ENCODE measurements around the gene FAM171A2.
"Not testable (repeated sequence)": the region's sequence is repeated elsewhere in the genome, so short reads cannot be mapped to it uniquely, and the experiment has no call there.

The FAM171A2 gene

DNA sequence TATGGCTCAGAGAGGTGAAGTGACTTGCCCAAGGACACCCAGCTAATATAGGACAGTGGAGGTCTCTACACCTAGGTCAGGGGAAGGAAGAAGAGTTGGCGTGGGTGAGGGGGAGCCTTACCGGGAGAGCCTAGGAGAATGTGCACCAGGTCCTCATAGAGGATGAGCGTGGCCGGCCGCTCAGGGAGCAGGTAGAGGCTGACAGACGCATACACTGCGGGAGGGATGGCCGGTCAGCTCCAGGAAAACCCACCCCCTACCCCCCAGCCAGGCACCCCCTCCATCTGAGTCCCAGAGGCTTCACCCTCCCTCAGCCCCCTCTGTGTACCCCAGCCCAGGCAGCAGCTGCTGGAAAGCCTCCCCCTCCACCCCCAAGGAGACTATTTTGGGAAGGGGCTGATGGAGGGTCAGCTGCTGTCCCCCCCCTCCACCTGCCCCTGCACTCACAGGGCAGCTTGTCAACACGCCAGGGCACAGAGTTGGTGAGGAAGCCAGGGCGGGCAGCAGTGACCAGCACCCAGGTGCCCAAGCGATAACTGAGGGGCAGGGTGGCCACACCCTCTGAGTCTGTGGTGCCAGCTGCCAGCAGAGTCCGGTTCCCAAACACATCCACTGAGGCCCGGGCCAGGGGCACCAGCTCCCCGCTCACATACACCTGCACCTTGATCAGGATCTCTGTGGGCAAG, 4.1 kb downstream of the FAM171A2 start:
- no peak for DNase-seq

DNA sequence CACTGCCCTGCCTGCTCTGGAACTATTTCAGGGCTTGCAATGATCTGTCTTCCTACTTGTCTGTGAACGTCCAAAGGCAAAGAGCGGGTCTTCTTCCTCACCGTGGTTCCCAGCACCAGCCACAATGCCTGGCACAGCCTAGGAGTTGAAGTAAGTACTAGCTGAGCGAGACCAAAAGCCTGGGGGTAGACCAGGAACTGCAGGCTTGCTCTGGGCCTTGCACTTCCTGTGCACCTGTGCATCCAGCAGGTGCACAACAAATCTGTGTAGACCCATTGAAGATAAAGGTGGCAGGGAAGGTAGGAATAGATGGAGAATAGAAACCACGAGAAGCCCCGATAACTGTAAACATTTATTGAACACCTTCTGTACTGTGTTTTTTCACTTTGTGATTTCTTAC, 4.6 kb downstream of the FAM171A2 start:
- no peak for DNase-seq

DNA sequence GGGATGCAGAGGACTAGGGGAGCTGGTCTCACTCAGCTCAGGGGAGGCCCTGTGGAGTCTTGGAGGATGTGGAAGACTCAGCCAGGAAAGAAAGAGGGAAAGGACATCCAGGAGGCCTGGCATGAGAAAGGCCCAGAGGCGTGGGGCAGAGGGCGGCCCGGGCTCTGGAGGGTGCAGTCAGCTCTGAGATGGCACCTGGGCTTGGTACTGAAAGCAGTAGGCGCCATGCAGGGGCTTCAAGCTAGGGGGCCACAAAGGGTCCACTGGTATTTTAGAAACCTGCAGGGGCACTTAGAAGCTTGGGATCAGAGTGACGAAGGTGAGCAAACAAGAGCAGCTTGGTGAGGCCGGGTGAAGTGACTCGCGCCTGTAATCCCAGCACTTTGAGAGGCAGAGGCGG, 5.6 kb downstream of the FAM171A2 start:
- no peak for DNase-seq

DNA sequence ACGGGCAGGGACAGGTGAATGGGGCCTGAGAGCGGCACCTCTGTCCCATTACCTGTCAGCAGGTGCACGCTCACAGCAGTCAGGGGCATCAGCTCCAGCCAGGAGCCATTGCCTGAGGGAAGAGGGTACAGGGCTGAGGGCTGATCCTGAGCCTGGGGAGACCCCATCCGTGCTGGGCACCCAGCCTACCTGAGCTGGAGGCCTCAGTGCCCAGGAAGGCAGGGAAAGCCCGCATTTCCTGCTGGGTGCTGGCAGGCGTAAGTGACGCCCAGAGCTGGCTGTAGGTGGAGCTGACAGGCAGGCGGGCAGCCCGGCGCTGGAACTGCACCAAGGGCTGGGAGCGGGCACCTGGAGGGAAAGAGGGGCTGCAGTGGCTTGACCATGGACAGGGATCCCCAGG, 7.4 kb downstream of the FAM171A2 start:
- DNase-seq = no peak

DNA sequence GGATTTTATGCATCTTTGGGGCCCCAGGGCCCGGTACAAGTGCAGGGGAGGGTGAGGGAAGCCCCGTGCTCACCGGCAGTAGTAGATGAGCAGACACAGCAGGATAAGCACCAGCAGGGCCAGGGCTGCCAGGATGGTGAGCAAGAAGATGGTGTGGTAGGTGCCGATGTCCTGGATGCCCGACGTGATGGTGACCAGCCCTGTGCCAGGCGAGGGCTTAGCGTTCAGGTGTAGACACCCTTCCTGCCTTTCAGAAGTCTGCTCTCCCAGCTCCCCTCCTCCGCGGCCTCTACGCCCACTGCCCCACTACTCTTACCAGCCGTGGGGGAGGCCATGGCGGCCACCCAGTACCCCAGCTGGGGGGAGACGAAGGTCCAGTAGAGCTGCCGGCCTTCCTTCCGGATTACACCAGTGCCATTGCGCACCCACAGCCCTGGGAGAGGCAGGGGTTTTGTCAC, 8.0 kb downstream of the FAM171A2 start:
- DNase-seq = no peak

DNA sequence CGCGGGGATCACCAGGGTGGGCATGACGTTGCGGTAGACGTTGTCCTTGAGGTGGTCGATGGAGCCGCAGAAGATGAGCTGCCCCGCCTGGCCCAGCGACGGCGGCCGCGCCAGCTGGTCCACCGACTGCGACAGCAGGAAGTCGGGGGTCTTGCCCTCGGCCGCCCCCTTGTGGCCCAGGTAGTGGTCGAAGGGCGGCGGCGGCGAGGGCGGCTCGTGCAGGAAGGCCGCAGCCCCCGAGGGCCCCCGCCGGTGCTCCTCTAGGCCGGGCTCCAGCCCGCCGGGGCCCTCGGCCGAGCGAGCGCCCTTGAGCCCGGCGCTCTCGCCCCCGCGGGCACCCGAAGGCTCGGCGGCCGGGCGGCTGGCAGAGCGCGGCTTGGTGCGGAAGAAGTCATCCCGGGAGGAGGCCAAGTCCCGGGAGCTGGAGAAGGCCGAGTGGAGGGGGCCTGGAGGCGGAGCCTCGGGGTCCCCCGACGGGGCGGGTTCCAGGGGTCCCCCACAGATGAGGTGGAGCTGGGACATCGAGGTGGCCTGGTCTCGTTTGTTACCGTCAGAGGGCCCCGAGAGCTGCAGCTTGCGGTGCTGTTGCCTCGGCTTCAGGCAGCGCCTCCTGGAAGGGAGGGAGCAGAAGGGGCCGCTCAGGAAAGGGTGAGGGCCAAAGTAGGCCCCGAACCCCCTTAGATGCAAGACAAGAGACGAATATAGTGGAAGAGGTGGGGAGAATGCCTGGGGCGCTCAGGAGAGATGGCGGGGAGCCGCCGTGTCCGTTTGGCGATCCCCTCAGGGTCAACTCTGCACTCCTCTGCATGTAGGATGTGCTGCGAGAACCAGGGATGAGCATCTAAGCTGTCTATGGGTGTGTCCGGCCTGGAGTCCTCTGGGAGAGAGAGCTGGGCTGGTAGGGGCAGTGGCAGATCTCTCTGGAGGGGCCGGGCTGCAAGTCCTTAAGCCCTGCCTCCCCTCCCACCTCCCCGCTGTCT, 8.8 kb downstream of the FAM171A2 start:
- no peak for DNase-seq

DNA sequence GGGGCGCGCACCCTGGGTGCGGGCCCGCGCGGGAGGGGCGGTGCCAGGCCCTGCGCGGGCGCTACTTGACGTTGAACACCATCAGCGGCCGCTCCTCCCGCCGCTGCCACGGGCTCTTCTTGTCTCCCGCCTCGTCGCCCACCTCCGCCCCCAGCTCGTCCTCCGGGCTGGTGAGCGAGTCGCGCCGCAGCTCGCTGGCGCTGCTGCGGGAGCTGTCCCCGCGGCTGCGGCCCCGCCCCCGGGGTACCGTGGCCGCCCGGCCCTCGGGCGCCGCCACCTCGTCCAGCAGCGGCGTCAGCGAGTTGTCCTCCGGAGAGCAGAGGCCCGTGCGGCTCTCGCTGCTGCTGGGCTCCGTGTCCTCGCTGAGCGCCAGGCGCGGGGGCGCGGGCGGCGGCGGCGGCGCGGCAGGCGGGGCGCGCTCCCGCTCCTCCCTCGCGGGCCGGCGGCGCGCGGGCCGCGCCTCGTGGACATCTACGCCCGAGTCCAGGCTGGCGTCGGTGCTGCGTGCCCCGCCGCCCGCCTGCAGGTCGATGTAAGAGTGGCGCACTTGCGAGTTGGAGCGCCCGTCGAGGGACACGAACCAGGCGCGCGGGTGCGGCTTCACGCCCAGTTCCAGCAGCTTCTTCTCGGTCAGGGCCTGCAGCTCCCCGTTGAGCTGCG, 9.9 kb downstream of the FAM171A2 start:
- no peak for DNase-seq

DNA sequence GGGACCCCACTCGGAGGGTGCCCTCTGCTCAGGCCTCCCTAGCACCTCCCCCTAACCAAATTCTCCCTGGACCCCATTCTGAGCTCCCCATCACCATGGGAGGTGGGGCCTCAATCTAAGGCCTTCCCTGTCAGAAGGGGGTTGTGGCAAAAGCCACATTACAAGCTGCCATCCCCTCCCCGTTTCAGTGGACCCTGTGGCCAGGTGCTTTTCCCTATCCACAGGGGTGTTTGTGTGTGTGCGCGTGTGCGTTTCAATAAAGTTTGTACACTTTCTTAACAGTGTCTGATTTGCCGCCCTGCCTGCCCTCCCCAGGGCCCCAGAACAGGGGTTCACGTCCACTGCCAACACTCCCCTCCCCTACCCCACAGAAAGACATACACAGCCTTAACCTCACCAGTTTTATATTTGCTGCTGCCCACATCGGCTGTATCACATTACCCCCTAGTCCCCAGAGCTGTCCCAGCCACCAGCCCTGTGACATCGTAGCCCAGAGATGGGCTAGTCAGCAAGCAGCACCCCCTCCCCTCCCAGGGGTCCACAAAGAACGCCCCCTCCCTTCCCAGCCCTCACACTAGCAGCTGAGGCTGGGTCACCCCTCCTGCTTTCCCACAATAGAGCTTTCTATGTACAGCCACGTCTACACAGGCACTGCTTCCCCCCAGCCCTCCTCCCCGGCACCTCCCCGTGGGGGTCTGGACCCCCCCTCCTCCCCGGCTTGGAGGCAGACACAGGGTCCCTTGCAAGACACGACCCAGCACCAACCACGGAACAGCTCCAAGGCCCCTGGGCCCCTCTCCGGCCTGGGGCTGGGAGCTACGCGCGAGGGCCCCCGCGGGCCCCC, 10.6 kb downstream of the FAM171A2 start:
- no peak for DNase-seq

DNA sequence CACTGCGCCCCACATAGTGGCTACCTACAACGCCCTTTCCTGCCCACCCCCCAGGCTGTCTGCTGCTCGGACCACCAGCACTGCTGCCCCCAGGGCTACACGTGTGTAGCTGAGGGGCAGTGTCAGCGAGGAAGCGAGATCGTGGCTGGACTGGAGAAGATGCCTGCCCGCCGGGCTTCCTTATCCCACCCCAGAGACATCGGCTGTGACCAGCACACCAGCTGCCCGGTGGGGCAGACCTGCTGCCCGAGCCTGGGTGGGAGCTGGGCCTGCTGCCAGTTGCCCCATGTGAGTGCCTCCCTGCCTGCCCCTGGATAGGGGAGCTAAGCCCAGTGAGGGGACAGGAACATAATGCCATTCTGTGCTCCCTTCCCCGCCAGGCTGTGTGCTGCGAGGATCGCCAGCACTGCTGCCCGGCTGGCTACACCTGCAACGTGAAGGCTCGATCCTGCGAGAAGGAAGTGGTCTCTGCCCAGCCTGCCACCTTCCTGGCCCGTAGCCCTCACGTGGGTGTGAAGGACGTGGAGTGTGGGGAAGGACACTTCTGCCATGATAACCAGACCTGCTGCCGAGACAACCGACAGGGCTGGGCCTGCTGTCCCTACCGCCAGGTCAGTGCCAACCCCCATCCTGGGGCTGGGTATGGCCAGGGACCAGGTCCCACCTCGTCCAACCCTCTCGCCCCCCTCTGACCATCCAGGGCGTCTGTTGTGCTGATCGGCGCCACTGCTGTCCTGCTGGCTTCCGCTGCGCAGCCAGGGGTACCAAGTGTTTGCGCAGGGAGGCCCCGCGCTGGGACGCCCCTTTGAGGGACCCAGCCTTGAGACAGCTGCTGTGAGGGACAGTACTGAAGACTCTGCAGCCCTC, 11.5 kb downstream of the FAM171A2 start:
- DNase-seq = no peak

DNA sequence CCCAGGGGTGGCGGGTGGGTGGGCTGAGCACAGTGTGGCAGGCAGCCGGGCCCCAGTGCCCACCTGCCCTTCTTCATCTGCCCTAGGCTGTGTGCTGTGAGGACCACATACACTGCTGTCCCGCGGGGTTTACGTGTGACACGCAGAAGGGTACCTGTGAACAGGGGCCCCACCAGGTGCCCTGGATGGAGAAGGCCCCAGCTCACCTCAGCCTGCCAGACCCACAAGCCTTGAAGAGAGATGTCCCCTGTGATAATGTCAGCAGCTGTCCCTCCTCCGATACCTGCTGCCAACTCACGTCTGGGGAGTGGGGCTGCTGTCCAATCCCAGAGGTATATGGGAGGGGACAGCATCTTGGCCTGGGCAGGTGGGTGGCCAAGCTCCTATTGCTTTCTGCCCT, 12.2 kb downstream of the FAM171A2 start:
- no peak for DNase-seq

DNA sequence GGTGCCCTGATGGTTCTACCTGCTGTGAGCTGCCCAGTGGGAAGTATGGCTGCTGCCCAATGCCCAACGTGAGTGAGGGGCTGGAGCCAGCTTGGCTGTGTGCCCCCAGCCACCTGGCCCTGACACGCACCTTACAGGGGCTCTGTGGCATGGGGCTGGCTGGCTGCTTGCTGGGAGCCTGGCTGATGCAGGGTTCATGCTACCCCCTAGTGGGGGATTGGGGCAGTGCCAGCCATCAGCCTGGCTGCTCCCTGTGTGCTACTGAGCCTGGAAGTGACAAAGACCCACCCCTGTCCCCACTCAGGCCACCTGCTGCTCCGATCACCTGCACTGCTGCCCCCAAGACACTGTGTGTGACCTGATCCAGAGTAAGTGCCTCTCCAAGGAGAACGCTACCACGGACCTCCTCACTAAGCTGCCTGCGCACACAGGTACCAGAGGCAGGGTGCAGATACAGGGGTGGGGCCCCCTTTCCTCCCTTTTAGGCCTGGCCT, 12.9 kb downstream of the FAM171A2 start:
- peak; percentile 27 for DNase-seq

DNA sequence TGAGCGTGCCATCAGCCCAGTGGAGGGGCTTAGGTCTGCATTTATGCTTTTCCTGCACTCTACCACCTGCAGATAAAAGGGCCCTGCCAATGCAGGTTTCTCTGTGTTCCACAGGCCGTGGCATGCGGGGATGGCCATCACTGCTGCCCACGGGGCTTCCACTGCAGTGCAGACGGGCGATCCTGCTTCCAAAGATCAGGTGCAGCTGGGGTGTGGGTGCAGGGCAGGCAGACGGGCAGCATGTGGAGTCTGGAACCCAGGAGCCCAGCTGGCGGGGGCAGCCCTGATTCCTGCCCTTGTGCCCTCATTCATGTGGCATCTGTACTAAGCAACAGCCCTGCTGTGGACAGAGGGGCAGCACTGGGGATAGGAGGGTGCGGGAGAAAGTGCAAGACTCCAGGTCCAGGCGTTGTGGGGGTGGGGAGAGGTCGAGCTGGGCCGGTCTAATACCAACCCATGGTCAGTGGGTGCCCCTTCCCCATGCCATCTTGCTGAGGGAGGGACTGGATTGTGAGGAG, 14.0 kb downstream of the FAM171A2 start:
- no peak for DNase-seq

DNA sequence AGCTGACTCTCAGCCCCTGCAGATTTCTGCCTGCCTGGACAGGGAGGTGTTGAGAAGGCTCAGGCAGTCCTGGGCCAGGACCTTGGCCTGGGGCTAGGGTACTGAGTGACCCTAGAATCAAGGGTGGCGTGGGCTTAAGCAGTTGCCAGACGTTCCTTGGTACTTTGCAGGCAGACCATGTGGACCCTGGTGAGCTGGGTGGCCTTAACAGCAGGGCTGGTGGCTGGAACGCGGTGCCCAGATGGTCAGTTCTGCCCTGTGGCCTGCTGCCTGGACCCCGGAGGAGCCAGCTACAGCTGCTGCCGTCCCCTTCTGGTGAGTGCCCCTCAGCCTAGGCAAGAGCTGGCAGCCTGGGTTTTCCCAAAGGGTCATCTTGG, 14.7 kb downstream of the FAM171A2 start:
- no peak for DNase-seq

DNA sequence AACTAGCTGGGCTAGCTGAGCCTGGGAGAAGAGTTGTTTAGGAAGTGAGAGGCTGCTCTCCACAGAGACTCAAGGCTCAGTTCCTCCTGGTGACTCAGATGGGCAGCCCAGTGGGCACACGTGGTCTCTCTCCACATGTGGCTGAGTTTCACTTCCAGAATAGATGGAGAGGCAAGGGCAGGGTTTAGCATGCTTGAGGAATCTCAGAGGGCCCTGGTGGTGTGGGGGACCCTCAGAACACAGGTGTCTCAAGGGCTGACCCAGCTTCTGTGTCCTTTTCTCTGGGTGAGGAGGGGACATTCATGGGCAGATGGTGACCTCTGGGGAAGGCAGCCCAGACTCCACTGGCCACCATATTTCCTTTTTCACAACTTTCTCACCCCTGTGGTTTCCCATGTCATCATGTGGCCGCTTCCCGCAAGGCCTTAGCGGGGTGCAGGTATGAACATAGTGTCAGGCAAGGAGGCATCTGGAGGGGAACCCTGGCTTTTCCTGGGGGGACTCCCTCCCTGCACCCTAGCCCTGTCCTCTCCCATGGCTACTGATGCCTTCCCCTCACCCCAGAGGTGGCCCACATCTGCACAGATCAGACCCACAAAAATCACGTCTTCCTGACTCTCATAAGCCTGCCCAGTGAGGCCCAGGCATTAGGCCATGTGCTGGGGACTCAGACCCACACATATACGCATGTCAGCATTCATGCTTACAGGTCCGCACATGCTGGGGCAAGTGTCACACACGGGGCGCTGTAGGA, 15.2 kb downstream of the FAM171A2 start:
- no peak for DNase-seq

DNA sequence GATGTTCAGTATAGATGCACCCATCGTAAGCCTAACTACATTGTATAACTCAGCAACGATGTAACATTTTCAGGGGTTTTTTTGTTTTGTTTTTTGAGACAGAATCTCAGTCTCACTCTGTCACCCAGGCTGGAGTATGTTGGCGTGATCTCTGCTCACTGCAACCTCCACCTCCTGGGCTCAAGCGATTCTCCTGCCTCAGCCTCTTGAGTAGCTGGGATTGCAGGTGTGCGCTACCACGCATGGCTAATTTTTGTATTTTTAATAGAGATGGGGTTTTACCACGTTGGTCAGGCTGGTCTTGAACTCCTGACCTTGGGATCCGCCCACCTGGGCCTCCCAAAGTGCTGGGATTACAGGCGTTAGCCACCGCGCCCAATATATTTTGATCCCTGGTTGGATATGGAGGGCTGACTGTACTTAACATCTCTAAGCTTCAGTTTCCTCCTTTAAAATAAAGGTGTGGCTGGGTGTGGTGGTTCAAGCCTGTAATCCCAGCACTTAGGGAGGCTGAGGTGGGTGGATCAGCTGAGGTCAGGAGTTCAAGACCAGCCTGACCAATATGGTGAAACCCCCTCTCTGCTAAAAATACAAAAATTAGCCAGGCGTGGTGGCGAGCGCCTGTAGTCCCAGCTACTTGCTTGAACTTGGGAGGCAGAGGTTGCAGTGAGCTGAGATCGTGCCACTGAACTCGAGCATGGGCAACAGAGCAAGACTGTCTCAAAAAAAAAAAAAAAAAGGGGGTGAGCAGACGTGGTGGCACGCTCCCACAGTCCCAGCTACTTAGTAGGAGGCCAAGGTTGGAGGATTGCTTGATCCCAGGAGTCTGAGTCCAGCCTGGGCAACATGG, 16.2 kb downstream of the FAM171A2 start:
- not testable (repeated sequence) for DNase-seq

DNA sequence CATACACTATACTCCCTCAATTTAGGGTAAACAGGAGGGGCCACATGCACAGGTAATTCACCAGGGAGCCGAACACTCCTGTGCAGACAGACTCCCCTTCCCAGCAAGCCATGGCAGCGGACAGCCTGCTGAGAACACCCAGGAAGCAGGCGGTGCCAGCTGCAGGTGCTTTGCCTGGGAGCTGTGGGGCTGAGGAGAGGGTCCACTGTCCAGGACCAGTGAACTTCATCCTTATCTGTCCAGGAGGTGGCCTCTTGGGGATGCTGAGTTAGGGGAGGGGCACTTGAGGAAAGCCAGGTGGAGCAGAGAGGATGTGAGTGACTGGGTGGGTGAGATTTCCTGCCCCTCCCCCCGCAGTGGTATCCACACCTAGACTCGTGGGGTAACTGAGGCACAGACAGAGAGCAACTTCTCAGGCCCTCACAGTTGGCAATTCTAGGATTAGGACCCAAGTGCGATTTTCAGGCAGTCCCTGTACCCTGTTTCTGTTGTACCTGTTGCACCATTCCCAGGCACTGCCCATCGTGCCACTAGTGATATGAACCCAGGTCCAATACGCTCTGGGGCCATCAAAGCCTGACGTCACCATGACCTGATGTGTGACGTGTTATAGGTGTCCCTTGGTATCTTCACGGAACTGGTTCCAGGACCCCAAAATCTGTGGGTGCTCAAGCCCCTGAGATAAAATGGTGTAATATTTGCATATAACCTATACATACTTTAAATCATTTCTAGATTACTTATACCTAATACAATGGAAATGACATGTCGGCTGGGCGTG, 17.4 kb downstream of the FAM171A2 start:
- DNase-seq = no peak

DNA sequence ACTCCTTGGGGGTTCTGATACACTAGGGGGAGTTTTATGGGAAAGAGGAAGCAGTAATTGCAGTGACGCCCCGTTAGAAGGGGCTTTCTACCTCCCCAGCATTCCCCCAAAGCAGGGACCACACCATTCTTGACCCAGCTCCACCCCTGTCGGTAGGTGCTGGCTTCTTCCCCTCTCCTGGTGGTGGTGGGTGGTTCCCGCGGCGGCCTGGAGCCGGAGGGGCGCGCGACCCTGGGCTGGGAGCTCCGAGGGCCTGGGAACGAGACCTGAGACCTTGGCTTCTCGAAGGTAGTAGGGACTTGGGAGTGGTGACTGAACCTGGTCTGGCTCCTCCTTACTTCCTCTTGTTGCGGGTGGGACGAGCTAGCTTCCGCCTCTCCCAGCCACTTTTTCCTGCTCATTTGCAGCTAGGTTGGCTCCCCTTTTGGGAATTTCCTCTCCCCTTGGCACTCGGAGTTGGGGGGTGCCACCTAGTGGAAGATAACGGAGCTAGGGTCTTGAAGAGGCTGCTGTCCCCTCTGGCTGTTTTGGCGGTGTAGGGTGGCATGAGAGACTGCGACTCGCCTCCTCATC, 18.1 kb downstream of the FAM171A2 start:
- peak; percentile 67 for DNase-seq

DNA sequence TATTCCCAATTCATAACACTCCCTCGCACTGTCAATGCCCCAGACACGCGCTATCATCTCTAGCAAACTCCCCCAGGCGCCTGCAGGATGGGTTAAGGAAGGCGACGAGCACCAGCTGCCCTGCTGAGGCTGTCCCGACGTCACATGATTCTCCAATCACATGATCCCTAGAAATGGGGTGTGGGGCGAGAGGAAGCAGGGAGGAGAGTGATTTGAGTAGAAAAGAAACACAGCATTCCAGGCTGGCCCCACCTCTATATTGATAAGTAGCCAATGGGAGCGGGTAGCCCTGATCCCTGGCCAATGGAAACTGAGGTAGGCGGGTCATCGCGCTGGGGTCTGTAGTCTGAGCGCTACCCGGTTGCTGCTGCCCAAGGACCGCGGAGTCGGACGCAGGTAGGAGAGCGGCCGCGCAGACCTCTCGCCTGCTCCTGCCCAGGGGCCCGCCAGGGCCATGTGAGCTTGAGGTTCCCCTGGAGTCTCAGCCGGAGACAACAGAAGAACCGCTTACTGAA, 18.7 kb downstream of the FAM171A2 start, which contains the start of gene GRN:
Gene GRN (plus strand): TSS at position 364 of the 515 bp plus-strand sequence. CDS start 3,863 bp downstream, outside the sequence.
- DNase-seq = peak; percentile 99

All from NCI-H748 treated with DMSO at 0.1 percent for 48 hours (cell line).